MM.1S (cell line): ENCODE measurements around the gene TSPAN5.

Experiments used
- DNase-seq: peaks from one replicate; pipeline ENCODE4 v3.0.0-alpha.2; 2015
- H2AFZ ChIP-seq: fragments of 300-600 bp; sonication (generic); 2 replicates; pipeline ENCODE4 v1.6.0; 2016; ENCODE audit warnings: antibody characterized with exemption, low read length
- H3F3A ChIP-seq: fragments of 300-600 bp; sonication (generic); 2 replicates; pipeline ENCODE4 v1.6.1; 2016; ENCODE audit warnings: mild to moderate bottlenecking, antibody characterized with exemption, low read length, moderate library complexity, mixed read lengths; ENCODE audit not compliant: insufficient read depth
- H3K27ac ChIP-seq: fragments of 300-600 bp; sonication (generic); 2 replicates; pipeline ENCODE4 v1.5.1; 2016; ENCODE audit warnings: mild to moderate bottlenecking, low read length
- H3K27me3 ChIP-seq: fragments of 300-600 bp; sonication (generic); replicated peaks from 2 replicates; pipeline ENCODE4 v1.6.0; 2016; ENCODE audit warnings: low read length; ENCODE audit not compliant: insufficient read depth
- H3K36me3 ChIP-seq: fragments of 300-600 bp; sonication (generic); replicated peaks from 2 replicates; pipeline ENCODE4 v1.6.1; 2016; ENCODE audit warnings: mild to moderate bottlenecking, low read length, mixed read lengths; ENCODE audit not compliant: insufficient read depth
- H3K4me1 ChIP-seq: fragments of 300-600 bp; sonication (generic); 2 replicates; pipeline ENCODE4 v1.6.1; 2016; ENCODE audit warnings: low read length, mixed read lengths
- H3K4me2 ChIP-seq: fragments of 300-600 bp; sonication (generic); 2 replicates; pipeline ENCODE4 v1.6.0; 2016; ENCODE audit warnings: low read depth, low read length
- H3K4me3 ChIP-seq: fragments of 300-600 bp; sonication (generic); 2 replicates; pipeline ENCODE4 v1.5.1; 2016; ENCODE audit warnings: low read length, mixed read lengths
- H3K79me2 ChIP-seq: fragments of 300-600 bp; sonication (generic); 2 replicates; pipeline ENCODE4 v1.6.1; 2016; ENCODE audit warnings: mixed run types, low read length, mixed read lengths
- H3K9ac ChIP-seq: fragments of 300-600 bp; sonication (generic); 2 replicates; pipeline ENCODE4 v1.6.1; 2016; ENCODE audit warnings: low read length, mixed read lengths
- H3K9me2 ChIP-seq: fragments of 300-600 bp; sonication (generic); replicated peaks from 2 replicates; pipeline ENCODE4 v1.6.1; 2016; ENCODE audit warnings: mild to moderate bottlenecking, low read length, mixed read lengths; ENCODE audit not compliant: insufficient read depth
- H3K9me3 ChIP-seq: fragments of 300-600 bp; sonication (generic); replicated peaks from 2 replicates; pipeline ENCODE4 v1.6.1; 2016; ENCODE audit warnings: mild to moderate bottlenecking, low read length, mixed read lengths; ENCODE audit not compliant: insufficient read depth
- H4K20me1 ChIP-seq: fragments of 300-600 bp; sonication (generic); 2 replicates; pipeline ENCODE4 v1.6.1; 2016; ENCODE audit warnings: mild to moderate bottlenecking, low read length, moderate library complexity, mixed read lengths; ENCODE audit not compliant: insufficient read depth
- EZH2 ChIP-seq: fragments of 300-600 bp; sonication (generic); optimal IDR thresholded peaks from 2 replicates; pipeline ENCODE3; 2017; ENCODE audit warnings: low read depth, mild to moderate bottlenecking, antibody characterized with exemption, low read length, mixed read lengths
- EZH2phosphoT487 ChIP-seq: fragments of 300-600 bp; sonication (generic); IDR thresholded peaks from 2 replicates; pipeline ENCODE4 v1.6.1; 2018; ENCODE audit warnings: antibody characterized with exemption, low read length
- TF ChIP-seq, protein P1 (sequence below): fragments of 300-600 bp; sonication (generic); IDR thresholded peaks from 2 replicates; pipeline ENCODE4 v1.5.1; 2016; ENCODE audit warnings: antibody characterized with exemption, low read length, mixed read lengths

The TSPAN5 gene

DNA sequence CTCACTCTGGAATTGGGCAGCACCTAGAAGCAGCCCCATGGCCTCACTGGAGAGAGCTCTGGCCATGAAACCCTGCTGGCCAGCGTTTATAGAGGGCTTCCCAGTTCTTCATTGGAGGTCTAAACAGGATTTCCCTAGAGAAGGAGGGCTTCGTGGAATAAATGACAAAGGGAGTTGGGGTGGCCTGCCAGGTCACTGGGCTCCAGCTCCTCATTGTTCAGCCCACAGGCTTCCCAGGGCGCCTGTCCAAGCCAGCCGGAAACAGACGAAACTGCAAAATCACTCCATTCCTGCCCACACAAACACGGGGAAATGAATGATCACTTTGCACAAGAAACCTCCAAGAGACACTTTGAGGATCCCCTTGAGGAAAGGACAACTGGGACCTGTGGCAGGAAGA, 189.7 kb downstream of the TSPAN5 start:
- no peak overlapping the region for H2AFZ ChIP-seq
- no peaks in the 10 kb centered on the region for H4K20me1 ChIP-seq
- no peaks in the 10 kb centered on the region for H3K9me2 ChIP-seq
- no peaks in the 10 kb centered on the region for H3K36me3 ChIP-seq
- no peaks in the 10 kb centered on the region for H3K4me1 ChIP-seq
- no peaks in the 10 kb centered on the region for H3K79me2 ChIP-seq
- no peaks in the 10 kb centered on the region for H3K27me3 ChIP-seq
- H3K9ac ChIP-seq = no peak overlapping the region
- H3K4me3 ChIP-seq = no peak overlapping the region
- no peak overlapping the region for H3K27ac ChIP-seq
- H3F3A ChIP-seq = no peaks in the 10 kb centered on the region
- no peak for DNase-seq
- no peak overlapping the region for H3K4me2 ChIP-seq
- no peaks in the 10 kb centered on the region for H3K9me3 ChIP-seq
- TF ChIP-seq, protein P1, sequence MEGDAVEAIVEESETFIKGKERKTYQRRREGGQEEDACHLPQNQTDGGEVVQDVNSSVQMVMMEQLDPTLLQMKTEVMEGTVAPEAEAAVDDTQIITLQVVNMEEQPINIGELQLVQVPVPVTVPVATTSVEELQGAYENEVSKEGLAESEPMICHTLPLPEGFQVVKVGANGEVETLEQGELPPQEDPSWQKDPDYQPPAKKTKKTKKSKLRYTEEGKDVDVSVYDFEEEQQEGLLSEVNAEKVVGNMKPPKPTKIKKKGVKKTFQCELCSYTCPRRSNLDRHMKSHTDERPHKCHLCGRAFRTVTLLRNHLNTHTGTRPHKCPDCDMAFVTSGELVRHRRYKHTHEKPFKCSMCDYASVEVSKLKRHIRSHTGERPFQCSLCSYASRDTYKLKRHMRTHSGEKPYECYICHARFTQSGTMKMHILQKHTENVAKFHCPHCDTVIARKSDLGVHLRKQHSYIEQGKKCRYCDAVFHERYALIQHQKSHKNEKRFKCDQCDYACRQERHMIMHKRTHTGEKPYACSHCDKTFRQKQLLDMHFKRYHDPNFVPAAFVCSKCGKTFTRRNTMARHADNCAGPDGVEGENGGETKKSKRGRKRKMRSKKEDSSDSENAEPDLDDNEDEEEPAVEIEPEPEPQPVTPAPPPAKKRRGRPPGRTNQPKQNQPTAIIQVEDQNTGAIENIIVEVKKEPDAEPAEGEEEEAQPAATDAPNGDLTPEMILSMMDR = no peak
- TF ChIP-seq EZH2phosphoT487 = no peak
- TF ChIP-seq EZH2 = no peak

DNA sequence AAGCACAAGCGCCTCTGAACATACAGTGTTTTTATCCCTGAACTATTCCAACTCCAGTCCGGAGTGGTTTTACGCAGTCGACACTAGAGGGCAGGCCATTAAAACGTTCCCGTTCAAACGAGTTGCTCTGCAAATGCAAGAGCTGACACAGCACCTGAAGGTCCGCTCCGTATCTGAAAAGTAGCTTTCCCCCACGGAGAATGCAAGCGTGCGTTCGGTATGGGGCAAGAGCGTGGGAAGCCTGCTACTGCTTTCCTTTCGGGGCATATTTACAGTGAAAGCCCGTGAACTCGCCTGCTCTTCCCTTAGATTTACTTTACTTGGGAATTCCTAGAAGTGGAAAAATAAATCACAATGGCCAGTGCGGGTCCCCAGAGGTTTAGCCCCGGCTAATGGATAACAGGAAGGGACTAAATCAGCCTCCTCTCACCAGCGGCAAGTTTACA, 190.8 kb downstream of the TSPAN5 start:
- Histone ChIP-seq H3K27ac (no peak overlapping the region), H3K79me2 (no peaks in the 10 kb centered on the region), H3K9ac (no peak overlapping the region; the same call in 1 of the 2 replicates), H3K9me2 (no peaks in the 10 kb centered on the region), H3K4me3 (peak overlapping the region; percentile 43), H4K20me1 (no peaks in the 10 kb centered on the region), H3K4me2 (peak overlapping the region; percentile 73), H3K4me1 (no peaks in the 10 kb centered on the region), H3K36me3 (no peaks in the 10 kb centered on the region), H3K27me3 (no peaks in the 10 kb centered on the region), H3F3A (no peaks in the 10 kb centered on the region), H3K9me3 (no peaks in the 10 kb centered on the region), H2AFZ (peak overlapping the region; percentile 35; the same call in 1 of the 2 replicates)
- DNase-seq = peak; percentile 89
- no peak for TF ChIP-seq EZH2phosphoT487
- TF ChIP-seq, protein P1 = peak; percentile 80
- no peak for TF ChIP-seq EZH2

DNA sequence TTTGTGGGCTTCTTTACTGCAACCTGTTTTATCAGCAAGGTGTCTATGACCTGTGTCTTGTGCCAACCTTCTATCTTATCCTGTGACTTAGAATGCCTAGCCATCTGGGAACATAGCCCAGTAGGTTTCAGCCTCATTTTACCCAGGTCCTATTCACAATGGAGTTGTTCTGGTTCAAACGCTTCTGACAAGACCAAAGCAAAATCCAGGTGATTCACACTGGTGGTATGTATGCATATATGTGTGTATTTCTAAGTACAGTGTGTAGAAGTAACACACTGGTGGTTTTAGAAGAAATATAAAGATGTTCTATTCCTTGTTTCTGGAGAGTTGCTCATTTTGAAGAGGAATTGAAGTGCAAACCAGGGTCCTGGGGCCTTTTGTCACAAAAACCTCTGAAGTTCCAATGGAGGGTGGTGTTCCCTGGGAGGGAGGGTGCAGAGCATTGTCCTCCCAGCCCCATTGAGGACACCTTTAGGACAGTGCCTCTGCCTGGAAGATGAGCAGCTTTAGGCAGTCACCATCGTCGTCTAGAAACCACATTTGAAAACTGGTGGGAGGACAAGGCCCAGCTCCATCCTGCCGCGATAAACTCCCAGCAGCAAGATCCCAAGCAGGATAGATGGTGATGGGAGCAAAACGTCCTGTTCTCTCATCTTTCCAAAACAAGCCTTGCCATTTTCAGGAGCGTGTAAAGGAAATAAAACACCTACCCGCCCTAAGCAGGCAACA, 191.4 kb downstream of the TSPAN5 start:
- Histone ChIP-seq H3K9ac (no peak overlapping the region), H3K79me2 (no peaks in the 10 kb centered on the region), H3K4me1 (no peaks in the 10 kb centered on the region), H3K27ac (no peak overlapping the region), H3K4me3 (no peak overlapping the region), H3F3A (no peaks in the 10 kb centered on the region), H3K9me2 (no peaks in the 10 kb centered on the region), H3K36me3 (no peaks in the 10 kb centered on the region), H3K4me2 (no peak overlapping the region; the same call in 1 of the 2 replicates), H4K20me1 (no peaks in the 10 kb centered on the region), H3K9me3 (no peaks in the 10 kb centered on the region), H2AFZ (no peak overlapping the region), H3K27me3 (no peaks in the 10 kb centered on the region)
- TF ChIP-seq, protein P1 = no peak
- TF ChIP-seq EZH2phosphoT487 = no peak
- DNase-seq = no peak
